K562 (cell line): ENCODE data around the gene RPL26. TPM values are rescaled to one million over a fixed set of nuclear protein-coding genes. Genes with fewer than 3 reads are reported as not detected.

ENCODE experiments used
- ATAC-seq: fragments of 200-7000 bp; cut with Tn5 transposase; 3 replicates; pipeline ENCODE4 v1.9.1; 2020; ENCODE audit warnings: moderate library complexity
- BruUV-seq: library from RNA; stranded (reverse); fragments of 400-500 nt; replicated peaks from 2 replicates; lab custom pipeline; 2021; lab: Mats Ljungman, UMichigan
- CTCF ChIA-PET: fragments of 300-600 bp; formaldehyde crosslinking; extraction: SDS; loops from one replicate; lab custom pipeline; 2021; ENCODE audit warnings: low intra/inter-chr PET ratio; lab: Yijun Ruan, JAX
- POLR2A ChIA-PET: fragments of 300-600, 350-650 bp; sonication (Branson Sonifier 250); formaldehyde crosslinking; extraction: SDS; loops from one replicate; lab custom pipeline; 2021; ENCODE audit warnings: antibody characterized with exemption, inconsistent platforms; lab: Yijun Ruan, JAX
- DNase-seq, 4 experiments: peaks; one replicate each; pipeline versions ENCODE4 v3.0.0 to v3.0.0-alpha.2; 2011 to 2018; ENCODE audit warnings: low spot score in 3 of 4, mixed read lengths in 3 of 4; ENCODE audit errors: extremely low read depth in 1 of 4
- FAIRE-seq: peaks from 2 replicates; lab custom pipeline; 2011; peaks lifted over from hg19 to GRCh38; lab: Jason Lieb, UNC
- H2AFZ ChIP-seq: 2 replicates; pipeline ENCODE4 v1.6.0; 2011; ENCODE audit warnings: low read depth, low read length, control low read depth, inconsistent platforms
- H3K27ac ChIP-seq: fragments of 200-600 bp; 3 replicates; pipeline ENCODE4 v1.8.0; 2011; ENCODE audit warnings: low read depth, mild to moderate bottlenecking, control low read depth, inconsistent platforms, low read length, moderate library complexity, mixed read lengths; ENCODE audit errors: extremely low read depth
- H3K27me3 ChIP-seq, 2 experiments: fragments of 300-600 bp in 1 of 2; 2 replicates in 1 of 2; 3 replicates in 1 of 2; pipeline versions ENCODE4 v1.6.0 to v1.8.0; 2011; ENCODE audit warnings: inconsistent platforms in 2 of 2, low read length in 2 of 2, mild to moderate bottlenecking in 1 of 2, mixed read lengths in 1 of 2, moderate library complexity in 1 of 2; ENCODE audit not compliant: control insufficient read depth in 2 of 2, insufficient read depth in 2 of 2
- H3K36me3 ChIP-seq: fragments of 300-600 bp; 3 replicates; pipeline ENCODE4 v1.8.0; 2011; ENCODE audit warnings: mild to moderate bottlenecking, low read length, inconsistent platforms; ENCODE audit not compliant: control insufficient read depth, insufficient read depth
- H3K4me1 ChIP-seq, 2 experiments: fragments of 200-600 bp in 1 of 2; replicated peaks in 1 of 2; 2 replicates in 1 of 2; 3 replicates in 1 of 2; pipeline versions ENCODE4 v1.5.1 to v1.8.0; 2011; ENCODE audit warnings: inconsistent platforms in 2 of 2, low read length in 2 of 2, mild to moderate bottlenecking in 1 of 2, mixed read lengths in 1 of 2, moderate library complexity in 1 of 2; ENCODE audit not compliant: control insufficient read depth in 2 of 2, insufficient read depth in 2 of 2
- H3K4me2 ChIP-seq: 2 replicates; pipeline ENCODE4 v1.6.1; 2011; ENCODE audit warnings: low read length, control low read depth, inconsistent platforms, mixed read lengths; ENCODE audit not compliant: insufficient read depth
- H3K4me3 ChIP-seq: fragments of 200-600 bp; sonication (generic), shearing (Covaris generic); 2 replicates; pipeline ENCODE4 v1.5.1; 2016; ENCODE audit warnings: control low read depth, inconsistent platforms
- H3K79me2 ChIP-seq: fragments of 200-600 bp; 3 replicates; pipeline ENCODE4 v1.8.0; 2011; ENCODE audit warnings: low read length, inconsistent platforms; ENCODE audit not compliant: control insufficient read depth, insufficient read depth
- H3K9ac ChIP-seq, 2 experiments: 2 replicates each; pipeline versions ENCODE4 v1.6.0 to v1.6.1; 2011; ENCODE audit warnings: low read depth in 2 of 2, low read length in 2 of 2, control low read depth in 1 of 2, inconsistent platforms in 1 of 2, mild to moderate bottlenecking in 1 of 2, mixed read lengths in 1 of 2; ENCODE audit not compliant: insufficient read depth in 1 of 2
- H3K9me1 ChIP-seq: one replicate; pipeline ENCODE4 v1.6.0; 2011; ENCODE audit warnings: inconsistent platforms, mild to moderate bottlenecking, low read length, moderate library complexity; ENCODE audit not compliant: control insufficient read depth, insufficient read depth
- H3K9me3 ChIP-seq: replicated peaks from 2 replicates; pipeline ENCODE4 v1.5.1; 2011; ENCODE audit warnings: low read depth, low read length, inconsistent platforms; ENCODE audit not compliant: control insufficient read depth, insufficient read depth
- H4K20me1 ChIP-seq: replicated peaks from 2 replicates; pipeline ENCODE4 v1.6.1; 2011; ENCODE audit warnings: low read length, inconsistent platforms, mixed read lengths; ENCODE audit not compliant: control insufficient read depth, insufficient read depth
- MEIS2 ChIP-seq: fragments of 450-650 bp; IDR thresholded peaks from 2 replicates; pipeline ENCODE4 v1.6.1; 2014; ENCODE audit warnings: mild to moderate bottlenecking; ENCODE audit not compliant: partially characterized antibody
- NFXL1 ChIP-seq: fragments of 450-650 bp; formaldehyde crosslinking; IDR thresholded peaks from 2 replicates; pipeline ENCODE4 v1.4.0; 2021; ENCODE audit warnings: mild to moderate bottlenecking
- OTX1 ChIP-seq: fragments of 450-650 bp; formaldehyde crosslinking; IDR thresholded peaks from 2 replicates; pipeline ENCODE4 v1.4.0; 2022; ENCODE audit warnings: mild to moderate bottlenecking
- PRDM10 ChIP-seq: fragments of 450-650 bp; IDR thresholded peaks from 2 replicates; pipeline ENCODE4 v1.6.1; 2018; ENCODE audit not compliant: partially characterized antibody
- RAD51 ChIP-seq: fragments of 450-650 bp; IDR thresholded peaks from 2 replicates; pipeline ENCODE4 v1.7.1; 2016; ENCODE audit warnings: low read depth, mild to moderate bottlenecking, borderline replicate concordance
- U2AF2 ChIP-seq: fragments of 200-400 bp; formaldehyde crosslinking; optimal IDR thresholded peaks from 2 replicates; pipeline ENCODE3; 2017; ENCODE audit warnings: low read depth, mild to moderate bottlenecking, low read length
- WGBS: fragments of 100-300 bp; shearing (Covaris generic); methylation state at CpG from one replicate; pipeline ENCODE4 v1.1.6; 2016; ENCODE audit warnings: low coverage, mixed read lengths; ENCODE audit not compliant: insufficient coverage; ENCODE audit errors: missing lambda C conversion rate; 5-methylcytosine and 5-hydroxymethylcytosine counted together
- in situ Hi-C: fragments of 300-500 bp; cut with MboI; formaldehyde crosslinking; loops from 4 replicates; pipeline ENCODE4 v1.15.0; 2018; ENCODE audit warnings: inconsistent platforms, mixed read lengths
- intact Hi-C: fragments of 100-400 bp; cut with micrococcal nuclease; formaldehyde crosslinking; loops from 2 replicates; pipeline ENCODE4 v1.14.2; 2022
- polyA plus RNA-seq, 8 experiments: library from polyadenylated mRNA; depleted of rRNA in 4 of 8; stranded (reverse) in 5 of 8; unstranded in 3 of 8; fragments of >200 nt; fragmentation: Nextera tagmentation in 2 of 8; fragmentation: Illumina TruSeq in 1 of 8; extraction: Ambion mirVana in 2 of 8; extraction: Trizol in 1 of 8; gene quantifications; 2 replicates each; pipeline versions ENCODE4 v1.2.1 to v1.2.3, GENCODE V29; 2011 to 2014; ENCODE audit warnings: inconsistent platforms in 1 of 8, missing spikeins in 1 of 8
- total RNA-seq, 7 experiments: library from RNA; depleted of rRNA in 6 of 7; stranded (reverse); fragments of >200 nt in 6 of 7; fragmentation: Illumina TruSeq in 2 of 7; extraction: Trizol in 2 of 7; gene quantifications; 2 replicates each; pipeline versions ENCODE4 v1.2.1 to v1.2.3, GENCODE V29; 2011 to 2021; ENCODE audit warnings: low replicate concordance in 1 of 7
- TF ChIP-seq, protein P1 (sequence below): fragments of 250-450 bp; sonication (Bioruptor Pico); IDR thresholded peaks from 2 replicates; pipeline ENCODE4 v1.9.0; 2021; ENCODE audit warnings: mild to moderate bottlenecking
- TF ChIP-seq, protein P2 (sequence below), 2 experiments: fragments of 200-800 bp in 1 of 2; sonication (Bioruptor generic) in 1 of 2; sonication (generic) in 1 of 2; formaldehyde crosslinking in 1 of 2; IDR thresholded peaks in 1 of 2; conservative IDR thresholded peaks in 1 of 2; 2 replicates each; pipeline versions ENCODE4 v1.5.0 to v1.6.1; 2016 to 2020; ENCODE audit warnings: missing compliant biosample characterization in 1 of 2, missing genetic modification characterization in 1 of 2, missing genetic modification reagents in 1 of 2
- TF ChIP-seq, protein P3 (sequence below): fragments of 250-450 bp; sonication (Bioruptor Pico); IDR thresholded peaks from 2 replicates; pipeline ENCODE4 v1.8.0; 2022; ENCODE audit warnings: inconsistent platforms, mild to moderate bottlenecking, moderate library complexity, borderline replicate concordance

The RPL26 gene
- total and polyA plus RNA-seq, 9 of the 15 experiments (the other 6 are each of a cell fraction or from before 2014, with no cell fraction given): 1,474 to 4,074 (median 2,904) TPM

- no peak overlapping the region for H3K9ac ChIP-seq
- ChIA-PET CTCF (no interaction called here), POLR2A (no interaction called here)
- H3K9me3 ChIP-seq: no peaks in the 10 kb centered on the region
- H3K9me1 ChIP-seq: no peaks in the 10 kb centered on the region
- FAIRE-seq: no peak
- H3K4me3 ChIP-seq: peak overlapping the region; percentile 53; the same call in 1 of the 2 replicates
- H3K4me1 ChIP-seq: peaks cover 24 to 28% of the 10 kb centered on the region in 2 experiments
- in situ Hi-C loops (loop anchor here (25.0 kb wide), 1 partner anchor 1157 kb away; no protein-coding TSS in a partner anchor), intact Hi-C loops (loop anchor here (5.0 to 10.0 kb wide), 2 partner anchors 43 to 155 kb away; partner anchors contain the start of gene ODF4)
- no peak overlapping the region for H2AFZ ChIP-seq
- peaks cover 54% of the 10 kb centered on the region for H3K79me2 ChIP-seq
- WGBS: 61% methylated on average over 3 of the region's 3 CpGs
- no peak for DNase-seq
- no TSS peak for BruUV-seq
- peak overlapping the region; percentile 85 for H3K4me2 ChIP-seq
- ATAC-seq: no peak
- peaks cover 63% of the 10 kb centered on the region for H3K36me3 ChIP-seq
- no peaks in the 10 kb centered on the region for H3K27me3 ChIP-seq
- TF ChIP-seq, protein P1, sequence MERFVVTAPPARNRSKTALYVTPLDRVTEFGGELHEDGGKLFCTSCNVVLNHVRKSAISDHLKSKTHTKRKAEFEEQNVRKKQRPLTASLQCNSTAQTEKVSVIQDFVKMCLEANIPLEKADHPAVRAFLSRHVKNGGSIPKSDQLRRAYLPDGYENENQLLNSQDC: no peak
- TF ChIP-seq, protein P2, sequence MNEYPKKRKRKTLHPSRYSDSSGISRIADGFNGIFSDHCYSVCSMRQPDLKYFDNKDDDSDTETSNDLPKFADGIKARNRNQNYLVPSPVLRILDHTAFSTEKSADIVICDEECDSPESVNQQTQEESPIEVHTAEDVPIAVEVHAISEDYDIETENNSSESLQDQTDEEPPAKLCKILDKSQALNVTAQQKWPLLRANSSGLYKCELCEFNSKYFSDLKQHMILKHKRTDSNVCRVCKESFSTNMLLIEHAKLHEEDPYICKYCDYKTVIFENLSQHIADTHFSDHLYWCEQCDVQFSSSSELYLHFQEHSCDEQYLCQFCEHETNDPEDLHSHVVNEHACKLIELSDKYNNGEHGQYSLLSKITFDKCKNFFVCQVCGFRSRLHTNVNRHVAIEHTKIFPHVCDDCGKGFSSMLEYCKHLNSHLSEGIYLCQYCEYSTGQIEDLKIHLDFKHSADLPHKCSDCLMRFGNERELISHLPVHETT (CRISPR knock-in tag; conservative IDR thresholded peaks at IDR 0.05 in 1 of 2, IDR thresholded peaks at IDR 0.05 in 1 of 2): no peak
- no peak for TF ChIP-seq MEIS2
- TF ChIP-seq PRDM10: peak; percentile 25
- no peak for TF ChIP-seq NFXL1 (CRISPR knock-in tag)
- TF ChIP-seq U2AF2: no peak
- TF ChIP-seq, protein P3, sequence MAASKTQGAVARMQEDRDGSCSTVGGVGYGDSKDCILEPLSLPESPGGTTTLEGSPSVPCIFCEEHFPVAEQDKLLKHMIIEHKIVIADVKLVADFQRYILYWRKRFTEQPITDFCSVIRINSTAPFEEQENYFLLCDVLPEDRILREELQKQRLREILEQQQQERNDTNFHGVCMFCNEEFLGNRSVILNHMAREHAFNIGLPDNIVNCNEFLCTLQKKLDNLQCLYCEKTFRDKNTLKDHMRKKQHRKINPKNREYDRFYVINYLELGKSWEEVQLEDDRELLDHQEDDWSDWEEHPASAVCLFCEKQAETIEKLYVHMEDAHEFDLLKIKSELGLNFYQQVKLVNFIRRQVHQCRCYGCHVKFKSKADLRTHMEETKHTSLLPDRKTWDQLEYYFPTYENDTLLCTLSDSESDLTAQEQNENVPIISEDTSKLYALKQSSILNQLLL (CRISPR knock-in tag): no peak
- no peak for TF ChIP-seq OTX1 (CRISPR knock-in tag)
- TF ChIP-seq RAD51: no peak
- no peak overlapping the region; the same call in 2 of the 3 replicates for H3K27ac ChIP-seq
- H4K20me1 ChIP-seq: peaks cover 14% of the 10 kb centered on the region; the same call in 1 of the 2 replicates
Observed at GRCh38 chr17:8380049-8380448, 2.9 kb downstream of the RPL26 start.
